Smooth muscle cell of the brain vasculature (primary cell): ENCODE results near the gene GABBR1.

Experiments
- DNase-seq: peaks from one replicate; pipeline ENCODE4 v3.0.0-alpha.2; 2012; ENCODE audit warnings: low read depth, low spot score

Gene GABBR1

GRCh38 chr6:29527564-29527963 lies 105.4 kb downstream of the GABBR1 start:
- no peak for DNase-seq

- no peak for DNase-seq
Observed at GRCh38 chr6:29527126-29527525, 105.9 kb downstream of the GABBR1 start.

GRCh38 chr6:29525311-29525639 lies 107.7 kb downstream of the GABBR1 start:
- DNase-seq = no peak

- DNase-seq = no peak
Observed at GRCh38 chr6:29524444-29525310, 108.3 kb downstream of the GABBR1 start.

GRCh38 chr6:29524044-29524443 lies 108.9 kb downstream of the GABBR1 start:
- no peak for DNase-seq

- no peak for DNase-seq
Observed at GRCh38 chr6:29522227-29522626, 110.8 kb downstream of the GABBR1 start.

GRCh38 chr6:29521006-29521680 lies 111.8 kb downstream of the GABBR1 start:
- DNase-seq = no peak

- DNase-seq = no peak
Observed at GRCh38 chr6:29520232-29520631, 112.8 kb downstream of the GABBR1 start.

GRCh38 chr6:29519291-29520010 lies 113.5 kb downstream of the GABBR1 start:
- DNase-seq = no peak

- DNase-seq = no peak
Observed at GRCh38 chr6:29517728-29518440, 115.1 kb downstream of the GABBR1 start.

GRCh38 chr6:29517245-29517644 lies 115.7 kb downstream of the GABBR1 start:
- no peak for DNase-seq

GRCh38 chr6:29516108-29516507 lies 116.9 kb downstream of the GABBR1 start:
- DNase-seq = no peak

GRCh38 chr6:29510746-29511300 lies 122.2 kb downstream of the GABBR1 start:
- no peak for DNase-seq

GRCh38 chr6:29510202-29510601 lies 122.8 kb downstream of the GABBR1 start:
- DNase-seq = no peak
